DMS53 treated with DMSO at 0.1 percent for 48 hours (cell line): ENCODE results near the gene TTC5.
"Not testable (repeated sequence)": the region's sequence is repeated elsewhere in the genome, so short reads cannot be mapped to it uniquely, and the experiment has no call there.

Experiments
- DNase-seq: peaks from one replicate; lab custom pipeline; 2025; ENCODE audit not compliant: unreplicated experiment; lab: John Stamatoyannopoulos, UW

Gene TTC5

GRCh38 chr14:20305265-20306078 lies at the start of gene TTC5:
Gene TTC5 (minus strand): TSS chr14:20305951. CDS start chr14:20305937, 14 bp downstream.
- DNase-seq: peak; percentile 3

GRCh38 chr14:20350860-20351259 lies 45.1 kb upstream of the TTC5 start:
- no peak for DNase-seq

GRCh38 chr14:20350282-20350681 lies 44.5 kb upstream of the TTC5 start:
- DNase-seq: no peak

GRCh38 chr14:20347747-20348146 lies 42.0 kb upstream of the TTC5 start:
- no peak for DNase-seq

GRCh38 chr14:20346713-20347112 lies 41.0 kb upstream of the TTC5 start:
- no peak for DNase-seq

- DNase-seq: no peak
Observed at GRCh38 chr14:20345366-20345765, 39.6 kb upstream of the TTC5 start.

GRCh38 chr14:20343862-20344220 lies 38.1 kb upstream of the TTC5 start:
- DNase-seq: no peak

GRCh38 chr14:20343092-20343861 lies 37.5 kb upstream of the TTC5 start, which contains the start of gene PARP2:
Gene PARP2 (plus strand): TSS chr14:20343635. CDS start chr14:20343642, 7 bp downstream.
- peak; percentile 79 for DNase-seq

- no peak for DNase-seq
Observed at GRCh38 chr14:20341646-20342045, 35.9 kb upstream of the TTC5 start.

- not testable (repeated sequence) for DNase-seq
Observed at GRCh38 chr14:20341032-20341431, 35.3 kb upstream of the TTC5 start.

GRCh38 chr14:20334017-20334416 lies 28.3 kb upstream of the TTC5 start:
- DNase-seq: no peak

GRCh38 chr14:20333494-20333841 lies 27.7 kb upstream of the TTC5 start:
- DNase-seq: no peak

- peak; percentile 46 for DNase-seq
Observed at GRCh38 chr14:20332788-20333493, 27.2 kb upstream of the TTC5 start, which contains the start of gene CCNB1IP1. Gene CCNB1IP1 (minus strand): TSS chr14:20333279. CDS start chr14:20316523, 16,756 bp downstream.

GRCh38 chr14:20332431-20332787 lies 26.7 kb upstream of the TTC5 start:
- DNase-seq: no peak

GRCh38 chr14:20331053-20331613 lies 25.4 kb upstream of the TTC5 start:
- DNase-seq: no peak

GRCh38 chr14:20329355-20329754 lies 23.6 kb upstream of the TTC5 start:
- no peak for DNase-seq

- no peak for DNase-seq
Observed at GRCh38 chr14:20328705-20329104, 23.0 kb upstream of the TTC5 start.

- DNase-seq: peak; percentile 16
Observed at GRCh38 chr14:20327005-20327869, 21.5 kb upstream of the TTC5 start.

GRCh38 chr14:20317720-20318119 lies 12.0 kb upstream of the TTC5 start:
- no peak for DNase-seq

GRCh38 chr14:20314026-20314425 lies 8.3 kb upstream of the TTC5 start:
- no peak for DNase-seq
